Neural progenitor cell (in vitro differentiated cells): Measurements from ENCODE around the gene GRIPAP1.

Experiments used
- CTCF ChIP-seq: fragments of 200-600 bp; sonication (generic); IDR thresholded peaks from 2 replicates; pipeline ENCODE4 v1.5.1; 2017; ENCODE audit warnings: antibody characterized with exemption, mild to moderate bottlenecking
- EZH2 ChIP-seq: fragments of 200-600 bp; sonication (generic); IDR thresholded peaks from 2 replicates; pipeline ENCODE4 v1.6.1; 2017; ENCODE audit warnings: antibody characterized with exemption, mild to moderate bottlenecking, moderate library complexity
- EZH2phosphoT487 ChIP-seq: fragments of 200-600 bp; sonication (generic); IDR thresholded peaks from 2 replicates; pipeline ENCODE4 v1.6.1; 2017; ENCODE audit warnings: antibody characterized with exemption

DNA sequence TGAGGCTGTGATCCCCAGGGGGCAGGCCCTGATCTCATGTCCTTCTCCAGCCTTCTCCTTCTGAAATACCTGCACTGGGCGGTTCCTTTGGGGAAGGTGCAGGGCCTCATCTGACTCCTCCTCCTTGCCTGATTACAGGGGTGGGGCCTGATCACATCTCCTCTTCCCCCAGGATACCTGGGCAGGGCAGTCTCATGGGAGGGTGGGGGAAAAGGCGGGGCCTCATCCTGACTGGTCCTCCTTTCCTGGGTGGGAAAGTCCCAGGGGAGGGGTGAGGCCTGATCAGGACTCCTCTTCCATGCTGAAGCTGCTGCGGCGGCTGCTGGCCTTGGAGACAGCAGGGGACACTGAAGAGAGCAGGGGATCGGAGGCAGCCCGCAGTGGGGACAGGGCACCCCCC, 27.8 kb upstream of the GRIPAP1 start:
- TF ChIP-seq CTCF (no peak), EZH2phosphoT487 (no peak), EZH2 (no peak)
